GM19239 (cell line): ENCODE results near the gene RPS26.
A peak's percentile ranks its signal among the peaks of the same experiment; 100 is the strongest.
"Not testable (repeated sequence)": the region's sequence is repeated elsewhere in the genome, so short reads cannot be mapped to it uniquely, and the experiment has no call there.

Source experiments
- DNase-seq: peaks from one replicate; pipeline ENCODE4 v3.0.0; 2011; ENCODE audit warnings: low spot score; ENCODE audit not compliant: insufficient read length
- FAIRE-seq: peaks from 2 replicates; lab custom pipeline; 2011; peaks lifted over from hg19 to GRCh38; lab: Jason Lieb, UNC

The RPS26 gene

GRCh38 chr12:56041552-56042429 lies at the start of gene RPS26:
TSS of gene RPS26 (plus strand) at chr12:56041918. CDS start at chr12:56042167, 249 bp downstream.
- peak; percentile 97 for FAIRE-seq
- DNase-seq, result peak; percentile 76

GRCh38 chr12:55993230-55993853 lies 48.4 kb upstream of the RPS26 start:
- DNase-seq (no peak), FAIRE-seq (no peak)

GRCh38 chr12:55995366-55995765 lies 46.4 kb upstream of the RPS26 start:
- no peak for FAIRE-seq
- DNase-seq, result no peak

GRCh38 chr12:55996201-55996714 lies 45.5 kb upstream of the RPS26 start:
- FAIRE-seq, result peak; percentile 93
- DNase-seq, result peak; percentile 58

GRCh38 chr12:55996715-55997534 lies 44.8 kb upstream of the RPS26 start, which contains the start of gene SUOX:
TSS of gene SUOX (plus strand) at chr12:55997276. CDS start at chr12:56002222, 4,946 bp downstream.
- FAIRE-seq (peak; percentile 94), DNase-seq (peak; percentile 100)

- DNase-seq (peak; percentile 28), FAIRE-seq (no peak)
These were observed 44.2 kb upstream of the RPS26 start for GRCh38 chr12:55997535-55997859.

- not testable (repeated sequence) for FAIRE-seq, DNase-seq
These were observed 42.2 kb upstream of the RPS26 start for GRCh38 chr12:55999522-55999921.

GRCh38 chr12:55999999-56000540 lies 41.6 kb upstream of the RPS26 start:
- not testable (repeated sequence) for DNase-seq, FAIRE-seq

- FAIRE-seq (no peak), DNase-seq (no peak)
These were observed 40.1 kb upstream of the RPS26 start for GRCh38 chr12:56001487-56002100.

GRCh38 chr12:56003376-56003775 lies 38.3 kb upstream of the RPS26 start:
- DNase-seq, FAIRE-seq: not testable (repeated sequence)

GRCh38 chr12:56004211-56004610 lies 37.5 kb upstream of the RPS26 start:
- no peak for DNase-seq
- FAIRE-seq, result no peak

- FAIRE-seq (no peak), DNase-seq (peak; percentile 70)
These were observed 33.9 kb upstream of the RPS26 start for GRCh38 chr12:56007564-56008559.

- FAIRE-seq (no peak), DNase-seq (no peak)
These were observed 31.6 kb upstream of the RPS26 start for GRCh38 chr12:56010111-56010570.

- FAIRE-seq, result no peak
- no peak for DNase-seq
These were observed 30.1 kb upstream of the RPS26 start for GRCh38 chr12:56011509-56012090.

GRCh38 chr12:56013482-56013881 lies 28.2 kb upstream of the RPS26 start:
- no peak for DNase-seq
- no peak for FAIRE-seq

GRCh38 chr12:56014205-56014604 lies 27.5 kb upstream of the RPS26 start:
- no peak for FAIRE-seq
- no peak for DNase-seq

GRCh38 chr12:56017181-56017580 lies 24.5 kb upstream of the RPS26 start:
- DNase-seq (no peak), FAIRE-seq (no peak)

- no peak for DNase-seq
- FAIRE-seq, result no peak
These were observed 23.4 kb upstream of the RPS26 start for GRCh38 chr12:56018356-56018755.
